ENCODE measurements around the gene CCDC68. TPM values are rescaled to one million over a fixed set of nuclear protein-coding genes. Genes with fewer than 3 reads are reported as not detected.

CCDC68 gene
- total RNA-seq, 1 experiment from 2014 or later: 6.9 TPM

GRCh38 chr18:54926593-54927325 lies 32.5 kb downstream of the CCDC68 start:
- ChIA-PET CTCF (no interaction called here), POLR2A (no interaction called here)
- intact Hi-C loops (cut with micrococcal nuclease; ENCODE audit: unreplicated experiment): no loop called here
- DNase-seq: no peak
- Histone ChIP-seq H3K27me3 (replicated peaks; ENCODE audit: control insufficient read depth, insufficient read depth, low read length) (no peaks in the 10 kb centered on the region), H3K4me1 (no peaks in the 10 kb centered on the region), H3K4me3 (ENCODE audit: low read depth, low read length) (no peak overlapping the region), H3K9me3 (no peaks in the 10 kb centered on the region), H3K36me3 (ENCODE audit: control insufficient read depth, insufficient read depth, low read length) (no peaks in the 10 kb centered on the region)
- peaks cover 6% of the 10 kb centered on the region for H3K36me3 Mint-ChIP-seq (ENCODE audit: insufficient read depth, unreplicated experiment)
- H3K4me1 Mint-ChIP-seq (ENCODE audit: low read depth, unreplicated experiment): no peaks in the 10 kb centered on the region
- H3K4me3 Mint-ChIP-seq (ENCODE audit: unreplicated experiment): no peak overlapping the region
- no peak for TF ChIP-seq CTCF (IDR thresholded peaks at IDR 0.05; ENCODE audit: insufficient read depth in 1 of 2, low read depth in 1 of 2, low read length in 1 of 2, severe bottlenecking in 1 of 2, unreplicated experiment in 1 of 2)
- H3K27ac Mint-ChIP-seq (ENCODE audit: unreplicated experiment): no peak overlapping the region
- BruUV-seq (replicated peaks): no TSS peak
- no peaks in the 10 kb centered on the region for H3K27me3 Mint-ChIP-seq (ENCODE audit: insufficient read depth, unreplicated experiment)
- no peaks in the 10 kb centered on the region for H3K9me3 Mint-ChIP-seq (ENCODE audit: unreplicated experiment)

GRCh38 chr18:54924948-54925347 lies 34.3 kb downstream of the CCDC68 start:
- Mint-ChIP-seq H3K4me1 (ENCODE audit: low read depth, unreplicated experiment) (no peaks in the 10 kb centered on the region), H3K9me3 (ENCODE audit: unreplicated experiment) (no peaks in the 10 kb centered on the region), H3K4me3 (ENCODE audit: unreplicated experiment) (no peak overlapping the region), H3K27me3 (ENCODE audit: insufficient read depth, unreplicated experiment) (no peaks in the 10 kb centered on the region), H3K36me3 (ENCODE audit: insufficient read depth, unreplicated experiment) (no peaks in the 10 kb centered on the region), H3K27ac (ENCODE audit: unreplicated experiment) (no peak overlapping the region)
- Histone ChIP-seq H3K4me1 (no peaks in the 10 kb centered on the region), H3K9me3 (no peaks in the 10 kb centered on the region), H3K27me3 (replicated peaks; ENCODE audit: control insufficient read depth, insufficient read depth, low read length) (no peaks in the 10 kb centered on the region), H3K36me3 (ENCODE audit: control insufficient read depth, insufficient read depth, low read length) (no peaks in the 10 kb centered on the region), H3K4me3 (ENCODE audit: low read depth, low read length) (no peak overlapping the region)
- no TSS peak for BruUV-seq (replicated peaks)
- intact Hi-C loops (cut with micrococcal nuclease; ENCODE audit: unreplicated experiment): no loop called here
- no peak for TF ChIP-seq CTCF (IDR thresholded peaks at IDR 0.05; ENCODE audit: insufficient read depth in 1 of 2, low read depth in 1 of 2, low read length in 1 of 2, severe bottlenecking in 1 of 2, unreplicated experiment in 1 of 2)
- ChIA-PET CTCF (no interaction called here), POLR2A (no interaction called here)
- no peak for DNase-seq

- Mint-ChIP-seq H3K27me3 (ENCODE audit: insufficient read depth, unreplicated experiment) (no peaks in the 10 kb centered on the region), H3K4me3 (ENCODE audit: unreplicated experiment) (no peak overlapping the region), H3K4me1 (ENCODE audit: low read depth, unreplicated experiment) (no peaks in the 10 kb centered on the region), H3K36me3 (ENCODE audit: insufficient read depth, unreplicated experiment) (no peaks in the 10 kb centered on the region), H3K27ac (ENCODE audit: unreplicated experiment) (no peak overlapping the region), H3K9me3 (ENCODE audit: unreplicated experiment) (no peaks in the 10 kb centered on the region)
- intact Hi-C loops (cut with micrococcal nuclease; ENCODE audit: unreplicated experiment): no loop called here
- no peak overlapping the region for H3K4me3 ChIP-seq (ENCODE audit: low read depth, low read length)
- H3K9me3 ChIP-seq: no peaks in the 10 kb centered on the region
- ChIA-PET CTCF (no interaction called here), POLR2A (no interaction called here)
- H3K36me3 ChIP-seq (ENCODE audit: control insufficient read depth, insufficient read depth, low read length): no peaks in the 10 kb centered on the region
- no peaks in the 10 kb centered on the region for H3K27me3 ChIP-seq (replicated peaks; ENCODE audit: control insufficient read depth, insufficient read depth, low read length)
- no peak for DNase-seq
- no peaks in the 10 kb centered on the region for H3K4me1 ChIP-seq
- TF ChIP-seq CTCF (IDR thresholded peaks at IDR 0.05; ENCODE audit: insufficient read depth in 1 of 2, low read depth in 1 of 2, low read length in 1 of 2, severe bottlenecking in 1 of 2, unreplicated experiment in 1 of 2): no peak
- BruUV-seq (replicated peaks): no TSS peak
These were observed 35.8 kb downstream of the CCDC68 start for GRCh38 chr18:54923339-54923956.

Measured in Caco-2 (cell line).